Stimulated activated naive CD8-positive, alpha-beta T cell treated with anti-CD3 and anti-CD28 coated beads, Interleukin-15, Interleukin-2, amounts not matched to agents 100 ng/mL and 50 ng/mL, for 24 hours (primary cell): ENCODE results near the gene KIF25.

Experiments used
- H3K27ac Mint-ChIP-seq: one replicate; pipeline ENCODE4 v1.8.0; 2021; ENCODE audit warnings: mild to moderate bottlenecking, mixed read lengths
- H3K27me3 Mint-ChIP-seq: one replicate; pipeline ENCODE4 v1.8.0; 2021; ENCODE audit warnings: mixed read lengths
- H3K36me3 Mint-ChIP-seq: one replicate; pipeline ENCODE4 v1.8.0; 2021; ENCODE audit warnings: low read depth, mixed read lengths
- H3K4me1 Mint-ChIP-seq: one replicate; pipeline ENCODE4 v1.8.0; 2021; ENCODE audit warnings: low read depth, mixed read lengths
- H3K4me3 Mint-ChIP-seq: one replicate; pipeline ENCODE4 v1.8.0; 2021; ENCODE audit warnings: mild to moderate bottlenecking, mixed read lengths
- H3K9me3 Mint-ChIP-seq: one replicate; pipeline ENCODE4 v1.8.0; 2021; ENCODE audit warnings: mixed read lengths

Gene KIF25

DNA sequence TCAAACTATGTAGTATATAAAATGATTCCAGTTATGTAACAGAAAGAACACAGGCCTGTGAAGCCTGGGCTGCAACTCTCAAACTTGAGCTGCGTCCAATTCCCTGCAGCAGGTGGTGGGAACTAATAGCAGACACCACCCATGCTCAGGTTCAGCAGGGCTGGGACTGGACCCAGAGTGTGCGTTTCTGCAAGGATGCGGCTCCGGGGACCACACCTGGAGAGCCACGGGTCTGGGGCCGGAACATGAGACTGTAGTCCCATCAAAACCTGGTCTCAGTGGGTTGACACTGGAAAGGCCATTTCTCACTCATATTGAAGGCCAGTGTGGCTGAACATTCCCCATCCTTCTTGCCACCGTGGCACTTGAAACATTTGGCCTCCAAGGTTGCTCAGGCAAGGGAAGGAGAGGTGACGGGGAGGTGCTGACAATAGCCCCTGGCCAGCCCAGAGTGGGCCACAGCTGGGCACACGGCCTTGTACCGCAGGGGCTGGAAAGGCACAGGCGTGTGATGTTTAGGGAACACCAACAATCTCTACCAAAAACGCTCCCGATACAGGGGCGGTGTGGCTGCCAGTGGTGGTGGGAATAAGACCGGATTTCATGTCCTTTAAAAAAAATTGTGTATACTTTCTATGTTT, 43.5 kb downstream of the KIF25 start:
- no peaks in the 10 kb centered on the region for H3K36me3 Mint-ChIP-seq
- H3K4me1 Mint-ChIP-seq: no peaks in the 10 kb centered on the region
- no peak overlapping the region for H3K27ac Mint-ChIP-seq
- no peak overlapping the region for H3K4me3 Mint-ChIP-seq
- peaks cover 12% of the 10 kb centered on the region for H3K27me3 Mint-ChIP-seq
- peaks cover 8% of the 10 kb centered on the region for H3K9me3 Mint-ChIP-seq

DNA sequence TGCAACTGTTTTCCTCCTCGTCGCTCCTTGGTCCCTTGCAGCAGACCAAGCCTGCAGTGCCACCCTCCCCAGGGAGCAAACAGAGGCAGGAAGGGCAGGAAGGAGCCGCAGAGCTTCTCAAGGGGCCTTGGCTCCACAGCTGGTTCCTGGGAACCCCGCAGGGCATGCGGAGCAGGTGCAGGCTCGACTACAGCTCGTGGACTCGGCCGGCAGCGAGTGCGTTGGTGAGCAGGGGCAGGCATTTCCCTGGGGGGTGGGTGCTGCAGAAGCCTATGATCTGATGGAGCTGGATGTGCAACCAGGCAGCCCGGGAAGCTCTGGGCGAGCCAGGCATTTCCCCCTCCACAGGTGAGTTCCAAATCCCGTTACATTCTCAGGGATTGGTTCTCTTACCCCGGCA, 44.5 kb downstream of the KIF25 start:
- Mint-ChIP-seq H3K4me3 (no peak overlapping the region), H3K36me3 (no peaks in the 10 kb centered on the region), H3K27me3 (peaks cover 5% of the 10 kb centered on the region), H3K4me1 (no peaks in the 10 kb centered on the region), H3K9me3 (peaks cover 5% of the 10 kb centered on the region), H3K27ac (no peak overlapping the region)

DNA sequence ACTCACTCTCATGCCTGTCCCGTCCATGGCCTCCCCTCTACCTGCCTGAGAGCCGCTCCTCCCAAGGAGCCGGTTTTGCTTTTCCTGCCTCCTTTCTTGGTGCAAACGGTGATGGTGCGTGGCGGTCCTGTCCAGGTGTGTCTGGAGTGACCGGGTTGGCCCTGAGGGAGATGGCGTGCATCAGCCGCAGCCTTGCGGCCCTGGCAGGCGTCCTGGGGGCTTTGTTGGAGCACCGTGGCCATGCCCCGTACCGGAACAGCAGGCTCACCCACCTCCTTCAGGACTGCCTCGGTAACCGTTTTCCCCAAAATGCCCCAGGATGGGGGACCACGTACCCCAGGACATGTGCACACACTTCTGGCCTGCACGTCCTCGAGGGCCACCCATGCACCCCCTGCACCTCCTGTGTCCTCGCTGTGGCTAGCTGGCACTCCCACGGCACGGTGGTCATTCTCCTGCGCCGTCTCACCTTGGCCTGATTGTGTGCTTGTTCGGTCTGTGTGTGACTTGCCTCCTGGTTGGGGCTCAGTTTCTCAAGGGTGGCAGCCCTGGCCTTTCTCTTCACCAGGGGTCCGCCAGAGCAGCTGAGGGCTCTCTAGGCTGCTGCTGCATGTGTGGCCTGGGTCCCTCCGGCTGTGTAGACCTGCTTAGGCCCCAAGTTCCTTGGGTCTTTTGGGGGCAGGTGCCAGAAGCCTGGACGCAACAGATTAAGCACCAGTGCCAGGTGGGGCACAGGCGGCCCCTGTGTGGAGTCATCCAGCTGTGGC, 45.1 kb downstream of the KIF25 start:
- Mint-ChIP-seq H3K9me3 (no peaks in the 10 kb centered on the region), H3K36me3 (no peaks in the 10 kb centered on the region), H3K4me1 (no peaks in the 10 kb centered on the region), H3K27ac (no peak overlapping the region), H3K27me3 (no peaks in the 10 kb centered on the region), H3K4me3 (no peak overlapping the region)

DNA sequence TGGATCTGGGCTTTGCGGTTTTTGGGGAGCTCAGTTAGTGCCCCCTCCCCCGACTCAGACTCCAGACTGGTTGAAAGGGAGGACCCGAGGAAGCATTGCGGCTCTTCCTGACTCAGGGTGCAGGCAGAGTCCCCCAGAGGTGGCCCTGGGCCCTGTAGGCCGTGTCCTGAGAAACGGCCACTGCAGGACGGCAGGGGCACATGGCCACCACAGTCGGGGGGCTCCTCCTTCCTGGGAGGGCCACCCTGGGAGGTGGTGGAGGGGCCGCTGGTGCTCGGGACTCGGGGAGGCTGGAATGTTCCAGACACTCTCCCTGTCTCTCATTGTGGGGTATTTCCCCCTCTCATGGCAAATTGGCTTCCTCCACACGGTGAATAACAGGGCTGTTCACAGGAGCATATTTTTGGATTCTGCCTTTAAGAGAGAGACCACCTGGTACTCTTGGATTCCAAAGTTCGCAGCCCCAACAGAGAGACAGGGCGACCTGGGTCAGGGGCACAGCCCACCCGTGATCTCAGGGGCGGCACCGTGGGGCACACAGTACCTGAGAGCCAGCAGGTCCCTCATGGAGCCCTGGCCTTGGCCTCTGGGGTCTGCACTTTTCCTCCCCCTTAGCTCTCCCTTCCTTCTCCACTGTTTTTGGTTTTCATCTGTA, 45.8 kb downstream of the KIF25 start:
- Mint-ChIP-seq H3K36me3 (no peaks in the 10 kb centered on the region), H3K27me3 (no peaks in the 10 kb centered on the region), H3K4me1 (no peaks in the 10 kb centered on the region), H3K9me3 (no peaks in the 10 kb centered on the region), H3K4me3 (no peak overlapping the region), H3K27ac (no peak overlapping the region)

DNA sequence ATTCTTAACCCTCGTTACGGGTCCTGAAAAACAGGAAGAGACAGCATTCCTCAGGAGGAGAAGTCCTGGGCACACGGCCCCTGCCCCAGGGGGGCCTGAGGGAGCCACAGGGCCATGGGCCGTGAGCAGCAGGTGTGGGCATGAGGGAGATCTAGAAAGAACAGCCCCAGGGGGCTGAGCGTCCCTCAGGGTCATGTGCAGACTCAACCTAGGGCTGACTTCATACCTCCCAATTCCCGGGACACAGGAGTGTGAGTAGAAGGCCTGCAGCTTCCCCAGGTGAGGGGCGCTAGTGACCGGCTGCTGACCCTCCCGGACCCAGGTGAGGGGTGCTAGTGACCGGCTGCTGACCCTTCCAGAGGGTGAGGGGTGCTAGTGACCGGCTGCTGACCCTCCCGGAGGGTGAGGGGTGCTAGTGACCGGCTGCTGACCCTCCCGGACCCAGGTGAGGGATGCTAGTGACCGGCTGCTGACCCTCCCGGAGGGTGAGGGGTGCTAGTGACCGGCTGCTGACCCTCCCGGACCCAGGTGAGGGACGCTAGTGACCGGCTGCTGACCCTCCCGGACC, 46.5 kb downstream of the KIF25 start:
- no peaks in the 10 kb centered on the region for H3K9me3 Mint-ChIP-seq
- H3K4me3 Mint-ChIP-seq: no peak overlapping the region
- H3K27me3 Mint-ChIP-seq: no peaks in the 10 kb centered on the region
- no peak overlapping the region for H3K27ac Mint-ChIP-seq
- no peaks in the 10 kb centered on the region for H3K36me3 Mint-ChIP-seq
- H3K4me1 Mint-ChIP-seq: no peaks in the 10 kb centered on the region

DNA sequence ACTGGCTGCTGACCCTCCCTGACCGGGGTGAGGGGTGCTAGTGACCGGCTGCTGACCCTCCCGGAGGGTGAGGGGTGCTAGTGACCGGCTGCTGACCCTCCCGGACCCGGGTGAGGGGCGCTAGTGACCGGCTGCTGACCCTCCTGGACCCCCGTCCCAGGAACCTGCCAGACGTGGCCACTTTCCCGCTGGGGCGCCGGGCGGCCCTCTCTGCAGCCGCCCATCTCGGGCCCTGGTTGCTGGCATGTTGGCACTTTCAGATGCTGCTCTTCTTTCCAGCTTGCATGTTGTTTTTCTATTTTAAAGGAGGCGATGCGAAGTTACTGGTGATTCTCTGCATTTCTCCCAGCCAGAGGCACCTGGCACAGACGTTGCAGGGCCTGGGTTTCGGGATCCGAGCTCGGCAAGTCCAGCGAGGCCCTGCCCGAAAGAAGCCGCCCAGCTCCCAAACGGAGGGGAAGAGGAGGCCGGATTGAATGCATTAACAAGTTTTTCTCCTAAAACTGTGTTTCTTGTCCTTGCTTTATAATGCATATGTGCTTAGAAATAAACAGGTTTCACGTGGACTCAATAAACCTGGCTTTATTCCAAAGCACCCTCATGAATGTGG, 47.2 kb downstream of the KIF25 start:
- Mint-ChIP-seq H3K27me3 (no peaks in the 10 kb centered on the region), H3K27ac (no peak overlapping the region), H3K36me3 (no peaks in the 10 kb centered on the region), H3K4me1 (no peaks in the 10 kb centered on the region), H3K9me3 (no peaks in the 10 kb centered on the region), H3K4me3 (no peak overlapping the region)

DNA sequence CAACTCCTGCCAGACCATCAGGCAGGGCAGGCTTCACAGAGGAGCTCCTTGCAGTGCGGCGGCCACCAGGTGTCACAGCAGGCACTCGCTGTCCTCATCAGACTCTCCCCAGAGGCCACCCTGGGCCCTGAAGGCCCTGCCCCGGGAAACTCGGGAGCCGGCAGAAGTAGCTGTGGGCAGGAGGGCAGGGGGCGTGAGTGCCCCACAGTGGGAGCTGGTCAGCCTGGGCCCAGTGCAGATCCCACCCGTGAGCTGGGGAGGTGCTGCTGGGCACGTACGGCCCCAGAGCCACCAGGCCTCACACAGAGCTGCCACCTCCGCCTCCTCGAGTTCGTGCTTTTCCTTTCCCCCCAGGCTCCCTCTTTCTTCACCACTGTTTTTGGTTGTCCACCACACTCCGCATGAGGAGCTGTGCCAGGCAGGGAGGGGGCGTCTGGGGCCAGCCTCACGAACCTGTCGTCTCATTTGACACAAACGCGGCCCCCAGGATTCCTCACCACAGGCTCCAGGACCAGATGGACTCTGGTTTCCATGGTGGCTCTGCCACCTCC, 47.7 kb downstream of the KIF25 start:
- Mint-ChIP-seq H3K27me3 (no peaks in the 10 kb centered on the region), H3K36me3 (no peaks in the 10 kb centered on the region), H3K4me3 (no peak overlapping the region), H3K9me3 (no peaks in the 10 kb centered on the region), H3K27ac (no peak overlapping the region), H3K4me1 (no peaks in the 10 kb centered on the region)

DNA sequence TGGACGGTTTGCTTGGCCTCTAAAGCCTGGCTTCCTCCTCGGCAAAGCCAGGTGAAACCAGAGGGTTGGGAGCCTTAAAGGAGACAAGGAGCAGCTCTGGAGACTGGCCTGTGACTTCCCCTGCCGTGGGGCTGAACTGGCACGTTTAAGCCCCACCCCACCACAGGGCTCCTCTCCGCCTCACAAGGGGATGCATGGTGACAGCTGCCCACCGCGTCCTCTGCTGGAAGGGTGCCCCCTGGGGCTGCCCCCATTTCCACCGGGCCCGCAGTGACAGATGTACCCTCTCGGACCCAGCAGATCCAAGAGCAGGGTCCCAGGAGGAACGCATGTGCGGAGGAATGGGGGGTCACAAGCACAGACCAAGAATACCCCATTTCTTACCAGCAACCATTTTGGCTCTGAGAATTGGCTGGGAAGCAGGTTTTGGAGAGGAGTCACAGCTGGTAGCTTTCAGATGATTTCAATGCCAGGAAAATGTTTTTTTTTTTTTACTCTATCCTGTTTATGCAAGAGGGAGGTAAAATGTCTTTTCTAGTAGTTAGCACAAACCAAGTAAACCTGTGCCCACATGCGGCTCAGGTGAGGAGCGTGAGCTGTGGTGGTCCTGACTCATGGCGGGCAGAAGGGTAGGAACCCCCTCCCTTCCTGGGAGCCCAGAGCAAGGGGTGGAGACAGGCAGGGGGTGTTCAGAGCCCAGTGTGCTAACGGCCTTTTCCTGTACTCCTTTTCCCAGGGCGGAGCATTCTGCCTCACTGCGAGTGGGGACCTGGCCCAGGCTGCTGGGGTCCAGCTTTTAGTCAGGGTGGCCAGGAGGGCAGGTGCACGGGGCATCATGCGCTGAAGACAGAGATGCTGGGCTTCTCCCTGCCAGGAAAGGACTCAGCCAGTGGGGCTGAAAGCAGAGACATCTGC, 48.5 kb downstream of the KIF25 start:
- no peaks in the 10 kb centered on the region for H3K9me3 Mint-ChIP-seq
- H3K4me1 Mint-ChIP-seq: no peaks in the 10 kb centered on the region
- H3K27ac Mint-ChIP-seq: no peak overlapping the region
- H3K4me3 Mint-ChIP-seq: no peak overlapping the region
- no peaks in the 10 kb centered on the region for H3K36me3 Mint-ChIP-seq
- no peaks in the 10 kb centered on the region for H3K27me3 Mint-ChIP-seq

DNA sequence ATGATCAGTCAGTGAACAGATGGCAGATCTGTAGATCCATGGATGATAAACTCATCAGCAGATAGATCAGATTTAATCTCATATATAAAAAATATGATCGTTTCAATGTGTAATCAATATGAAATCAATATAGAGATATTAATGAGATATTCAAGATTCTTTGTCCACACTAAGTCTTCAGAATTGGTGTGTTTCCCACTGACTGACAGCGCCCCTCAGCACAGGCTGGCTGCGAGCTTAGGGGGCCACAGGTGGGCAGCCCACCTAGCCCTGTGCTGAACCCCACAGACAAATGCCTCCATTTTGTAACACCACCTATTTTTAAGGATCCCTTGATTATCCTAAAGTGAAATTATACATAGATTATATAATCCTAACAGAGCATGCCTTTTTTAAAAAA, 49.2 kb downstream of the KIF25 start:
- H3K4me3 Mint-ChIP-seq: no peak overlapping the region
- H3K4me1 Mint-ChIP-seq: no peaks in the 10 kb centered on the region
- no peaks in the 10 kb centered on the region for H3K36me3 Mint-ChIP-seq
- H3K9me3 Mint-ChIP-seq: no peaks in the 10 kb centered on the region
- H3K27ac Mint-ChIP-seq: no peak overlapping the region
- H3K27me3 Mint-ChIP-seq: no peaks in the 10 kb centered on the region

DNA sequence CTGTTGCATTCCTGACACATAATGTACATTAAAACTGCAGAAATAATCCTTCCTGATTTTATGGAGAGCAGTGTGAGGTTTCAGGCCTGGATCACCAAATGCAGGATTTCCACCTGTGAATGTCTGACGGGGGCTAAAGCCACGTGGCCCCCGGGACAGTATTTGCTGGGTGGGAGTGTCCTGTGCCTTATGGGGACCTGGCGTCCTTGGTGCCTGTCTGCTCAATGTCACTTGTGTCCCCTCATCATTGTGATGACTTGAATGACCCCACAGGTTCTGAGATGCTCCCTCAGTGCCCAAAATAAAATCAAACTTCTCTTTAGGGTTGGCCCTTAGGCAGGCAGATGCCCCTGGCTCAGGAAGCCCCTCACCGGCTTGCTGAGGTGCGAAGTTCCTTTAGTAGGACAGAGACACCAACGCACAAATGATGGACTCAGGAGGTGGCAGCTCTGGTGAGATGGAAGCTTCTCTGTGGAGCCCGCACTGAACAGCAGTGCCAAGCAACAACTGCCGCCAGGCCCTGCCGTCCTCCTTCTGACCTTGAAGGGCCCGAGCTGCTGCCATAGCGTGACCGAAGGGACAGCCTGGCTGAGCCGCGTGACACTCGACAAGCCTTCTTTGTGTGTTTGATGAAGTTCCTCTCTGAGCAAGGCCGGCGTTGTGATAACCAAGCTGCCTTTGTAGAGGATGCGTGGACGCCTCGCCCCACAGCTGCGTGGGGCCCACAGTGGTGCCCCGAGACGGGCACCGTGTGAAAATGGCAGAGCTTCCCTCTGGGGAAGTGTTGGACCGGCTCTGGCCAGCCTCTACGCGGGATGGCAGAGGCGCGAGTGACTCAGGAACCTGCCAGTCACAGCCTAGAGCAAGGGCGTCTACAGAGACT, 50.6 kb downstream of the KIF25 start:
- H3K4me1 Mint-ChIP-seq: no peaks in the 10 kb centered on the region
- no peak overlapping the region for H3K4me3 Mint-ChIP-seq
- H3K9me3 Mint-ChIP-seq: no peaks in the 10 kb centered on the region
- H3K36me3 Mint-ChIP-seq: no peaks in the 10 kb centered on the region
- no peak overlapping the region for H3K27ac Mint-ChIP-seq
- H3K27me3 Mint-ChIP-seq: no peaks in the 10 kb centered on the region

DNA sequence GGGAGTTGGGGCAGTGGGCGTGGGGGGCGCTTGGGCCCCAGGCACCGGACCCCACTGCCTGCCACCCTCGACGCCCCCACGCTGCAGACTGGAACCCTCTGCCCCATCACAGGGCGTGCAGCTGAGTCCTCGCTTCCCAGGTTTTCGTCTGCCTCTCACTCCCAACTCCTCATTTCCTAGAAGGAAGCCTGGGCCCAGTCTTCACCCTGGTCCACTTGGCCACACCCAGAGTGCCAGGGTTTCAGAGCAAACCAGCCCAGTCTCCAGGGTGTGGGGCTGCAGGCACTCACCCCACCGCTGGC, 51.2 kb downstream of the KIF25 start:
- H3K4me1 Mint-ChIP-seq: no peaks in the 10 kb centered on the region
- no peak overlapping the region for H3K27ac Mint-ChIP-seq
- no peaks in the 10 kb centered on the region for H3K36me3 Mint-ChIP-seq
- no peaks in the 10 kb centered on the region for H3K27me3 Mint-ChIP-seq
- H3K9me3 Mint-ChIP-seq: no peaks in the 10 kb centered on the region
- no peak overlapping the region for H3K4me3 Mint-ChIP-seq

DNA sequence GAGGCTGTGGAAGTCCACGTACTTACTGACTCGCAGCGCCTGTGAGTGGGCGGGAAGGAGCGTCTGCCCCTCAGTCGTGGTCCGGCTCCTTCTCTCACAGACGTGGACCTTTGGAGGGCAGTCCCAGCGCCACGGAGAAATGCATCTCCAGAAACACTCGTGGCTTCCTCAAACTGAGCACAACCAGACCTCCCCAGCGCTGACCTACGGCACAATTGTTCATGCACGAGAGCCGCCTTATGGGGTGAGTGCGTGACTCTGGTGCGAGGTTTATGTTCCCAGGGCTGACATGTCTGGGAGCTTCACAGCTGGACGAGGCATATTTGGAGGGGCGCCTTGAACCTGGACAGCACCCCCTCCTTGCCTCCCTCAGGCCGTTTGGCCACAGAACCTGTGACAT, 51.8 kb downstream of the KIF25 start:
- H3K9me3 Mint-ChIP-seq: no peaks in the 10 kb centered on the region
- no peaks in the 10 kb centered on the region for H3K27me3 Mint-ChIP-seq
- H3K27ac Mint-ChIP-seq: no peak overlapping the region
- no peaks in the 10 kb centered on the region for H3K4me1 Mint-ChIP-seq
- H3K4me3 Mint-ChIP-seq: no peak overlapping the region
- H3K36me3 Mint-ChIP-seq: no peaks in the 10 kb centered on the region

DNA sequence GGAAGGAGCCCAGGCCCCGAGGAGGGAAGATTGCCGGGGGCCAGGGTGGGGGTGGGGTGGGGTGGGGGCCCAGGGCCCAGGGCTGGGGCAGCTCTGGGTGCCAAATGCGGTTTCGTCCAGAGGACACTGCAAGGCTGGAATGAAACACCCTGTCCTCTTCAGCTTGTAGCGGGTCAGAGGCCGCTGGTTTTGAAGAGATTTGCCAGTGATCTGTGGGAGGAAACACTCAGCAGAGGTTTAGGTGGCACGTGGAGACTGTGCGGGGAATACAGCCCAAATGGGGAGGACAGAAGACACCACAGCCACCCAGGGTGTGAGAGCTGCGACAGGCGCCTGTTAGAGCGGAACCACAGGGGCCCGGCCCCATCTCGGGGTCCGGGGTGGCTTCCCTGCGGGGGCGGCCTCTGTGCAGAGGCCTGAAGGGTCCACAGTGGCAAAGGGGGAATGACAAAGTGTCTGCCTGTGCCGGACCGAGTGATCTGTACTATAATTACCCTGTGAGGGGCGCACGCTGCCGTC, 52.3 kb downstream of the KIF25 start:
- H3K4me3 Mint-ChIP-seq: no peak overlapping the region
- no peaks in the 10 kb centered on the region for H3K4me1 Mint-ChIP-seq
- H3K36me3 Mint-ChIP-seq: no peaks in the 10 kb centered on the region
- H3K27ac Mint-ChIP-seq: no peak overlapping the region
- no peaks in the 10 kb centered on the region for H3K9me3 Mint-ChIP-seq
- H3K27me3 Mint-ChIP-seq: no peaks in the 10 kb centered on the region
